Ecto neural progenitor cell (in vitro differentiated cells): ENCODE measurements around the gene PLXDC2.
"Not testable (repeated sequence)": the region's sequence is repeated elsewhere in the genome, so short reads cannot be mapped to it uniquely, and the experiment has no call there.

Experiments
- DNase-seq: peaks from one replicate; pipeline ENCODE4 v3.0.0-alpha.2; 2018; ENCODE audit warnings: low spot score

The PLXDC2 gene

GRCh38 chr10:19979628-19980027 lies 163.4 kb downstream of the PLXDC2 start:
- no peak for DNase-seq

GRCh38 chr10:19983880-19984565 lies 167.8 kb downstream of the PLXDC2 start:
- no peak for DNase-seq

GRCh38 chr10:19985745-19986144 lies 169.5 kb downstream of the PLXDC2 start:
- DNase-seq, result no peak

- DNase-seq, result no peak
These were observed 170.4 kb downstream of the PLXDC2 start for GRCh38 chr10:19986591-19986990.

- DNase-seq, result no peak
These were observed 171.7 kb downstream of the PLXDC2 start for GRCh38 chr10:19987931-19988330.

GRCh38 chr10:19993714-19994315 lies 177.6 kb downstream of the PLXDC2 start:
- DNase-seq, result no peak

- DNase-seq, result no peak
These were observed 182.2 kb downstream of the PLXDC2 start for GRCh38 chr10:19998482-19998881.

GRCh38 chr10:19999431-19999830 lies 183.2 kb downstream of the PLXDC2 start:
- DNase-seq, result no peak

- not testable (repeated sequence) for DNase-seq
These were observed 185.8 kb downstream of the PLXDC2 start for GRCh38 chr10:20002026-20002425.

- no peak for DNase-seq
These were observed 186.4 kb downstream of the PLXDC2 start for GRCh38 chr10:20002657-20003056.

GRCh38 chr10:20004087-20004523 lies 187.9 kb downstream of the PLXDC2 start:
- no peak for DNase-seq

- DNase-seq, result no peak
These were observed 189.4 kb downstream of the PLXDC2 start for GRCh38 chr10:20005638-20006037.

GRCh38 chr10:20006169-20006870 lies 190.1 kb downstream of the PLXDC2 start:
- DNase-seq, result no peak

- DNase-seq, result no peak
These were observed 191.2 kb downstream of the PLXDC2 start for GRCh38 chr10:20007426-20007825.

GRCh38 chr10:20013991-20014750 lies 197.9 kb downstream of the PLXDC2 start:
- no peak for DNase-seq

- DNase-seq, result no peak
These were observed 201.7 kb downstream of the PLXDC2 start for GRCh38 chr10:20017961-20018360.

GRCh38 chr10:20020677-20021076 lies 204.4 kb downstream of the PLXDC2 start:
- DNase-seq, result no peak

- no peak for DNase-seq
These were observed 213.3 kb downstream of the PLXDC2 start for GRCh38 chr10:20029523-20029922.

- no peak for DNase-seq
These were observed 217.2 kb downstream of the PLXDC2 start for GRCh38 chr10:20033476-20033875.

- DNase-seq, result no peak
These were observed 218.5 kb downstream of the PLXDC2 start for GRCh38 chr10:20034732-20035131.

GRCh38 chr10:20040012-20040411 lies 223.8 kb downstream of the PLXDC2 start:
- no peak for DNase-seq

GRCh38 chr10:20041931-20042330 lies 225.7 kb downstream of the PLXDC2 start:
- DNase-seq, result no peak
